Left lung (tissue), 10 donors: ENCODE results near the gene CCR7. TPM values are rescaled to one million over a fixed set of nuclear protein-coding genes. Genes with fewer than 3 reads are reported as not detected.
A peak's percentile ranks its signal among the peaks of the same experiment; 100 is the strongest.

Source experiments
- ATAC-seq: fragments of 200-7000 bp; cut with Tn5 transposase; one replicate; pipeline ENCODE4 v1.9.1; 2020; ENCODE audit warnings: moderate library complexity
- DNase-seq, 4 donors: peaks; one replicate each; pipeline ENCODE4 v3.0.0-alpha.2; 2013 to 2020
- H3K27ac ChIP-seq, 2 donors: fragments of 200-600 bp; sonication (generic) in 1 of 2; one replicate each; pipeline versions ENCODE4 v1.5.0 to v1.8.0; 2020 to 2021
- H3K27me3 ChIP-seq, 2 donors: fragments of 200-600 bp; sonication (generic) in 1 of 2; one replicate each; pipeline versions ENCODE4 v1.5.0 to v1.8.0; 2020 to 2021
- H3K36me3 ChIP-seq, 2 donors: fragments of 200-600 bp; sonication (generic) in 1 of 2; one replicate each; pipeline versions ENCODE4 v1.5.0 to v1.8.0; 2020 to 2021
- H3K4me1 ChIP-seq, 2 donors: fragments of 200-600 bp; one replicate each; pipeline ENCODE4 v1.8.0; 2021
- H3K4me3 ChIP-seq, 2 donors: fragments of 200-600 bp; sonication (generic) in 1 of 2; one replicate each; pipeline versions ENCODE4 v1.5.0 to v1.8.0; 2020 to 2021; ENCODE audit warnings: mild to moderate bottlenecking in 1 of 2
- H3K9me3 ChIP-seq, 2 donors: fragments of 200-600 bp; sonication (generic) in 1 of 2; one replicate each; pipeline versions ENCODE4 v1.5.0 to v1.8.0; 2020 to 2021
- intact Hi-C, 2 donors: fragments of 100-400 bp; cut with DNase I; formaldehyde crosslinking; loops; one replicate each; pipeline versions ENCODE4 v1.11.2 to v1.14.2; 2022
- polyA plus RNA-seq, 6 donors: library from polyadenylated mRNA; unstranded; fragments of 120-200 nt; gene quantifications; one replicate each; pipeline ENCODE4 v1.2.1, GENCODE V29; 2013; ENCODE audit not compliant: insufficient read length in 6 of 6
- total RNA-seq, 2 donors: library from RNA; stranded (reverse); fragmentation: NEBNext Ultra II Directional; extraction: Animal tissue kit (Norgen Biotek cat#: 25700); gene quantifications; one replicate each; pipeline ENCODE4 v1.2.1, GENCODE V29; 2021
- TF ChIP-seq, protein P1 (sequence below), 2 donors: fragments of 200-600 bp; sonication (generic) in 1 of 2; IDR thresholded peaks; one replicate each; pipeline versions ENCODE4 v1.5.0 to v1.8.0; 2021; ENCODE audit warnings: antibody characterized with exemption in 2 of 2
- donor health status: DM: no; HTN: yes; CAD: no.
- donor health status: DM: no; HTN: no; CAD: no.

Gene CCR7
- total and polyA plus RNA-seq, 8 donors, result 0.35 to 1.6 (median 0.79) TPM

DNA sequence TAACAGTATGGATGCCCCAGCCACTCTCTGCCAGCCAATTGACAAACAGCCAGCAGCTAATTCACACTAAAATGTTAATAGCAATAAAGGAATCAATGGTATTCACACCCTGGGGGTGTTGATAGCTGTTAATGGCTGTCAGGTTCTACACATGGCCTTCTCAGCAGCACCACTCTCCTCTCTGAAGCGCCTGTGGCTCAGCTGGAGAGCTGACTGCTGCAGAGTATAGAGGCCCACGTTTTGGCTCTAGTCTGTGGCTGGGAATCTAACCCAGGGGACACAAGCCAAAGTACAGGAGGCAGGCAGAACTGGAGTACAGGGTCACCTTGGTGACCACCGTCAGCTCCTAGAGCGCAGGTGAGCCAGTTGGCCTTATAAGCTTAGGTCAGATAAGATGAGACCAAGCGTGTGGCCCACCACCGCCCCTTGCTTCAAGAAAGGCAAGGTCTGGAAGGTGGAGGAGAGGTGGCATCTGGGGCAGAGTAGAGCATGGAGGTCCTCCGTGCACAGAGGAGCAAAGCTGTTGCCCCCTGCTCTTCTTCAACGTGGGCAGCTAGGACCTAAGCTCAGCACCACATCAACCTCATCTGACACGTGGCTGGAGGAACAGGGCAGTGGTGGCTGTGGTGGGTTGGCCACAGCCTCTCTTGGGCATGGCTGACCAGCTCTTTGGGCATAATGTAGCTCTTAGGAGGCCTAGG, 25.4 kb downstream of the CCR7 start:
- Histone ChIP-seq H3K27ac (peak overlapping the region in 1 of 2 donors; percentile 80), H3K4me1 (peaks cover 37 to 65% of the 10 kb centered on the region in 2 donors)

DNA sequence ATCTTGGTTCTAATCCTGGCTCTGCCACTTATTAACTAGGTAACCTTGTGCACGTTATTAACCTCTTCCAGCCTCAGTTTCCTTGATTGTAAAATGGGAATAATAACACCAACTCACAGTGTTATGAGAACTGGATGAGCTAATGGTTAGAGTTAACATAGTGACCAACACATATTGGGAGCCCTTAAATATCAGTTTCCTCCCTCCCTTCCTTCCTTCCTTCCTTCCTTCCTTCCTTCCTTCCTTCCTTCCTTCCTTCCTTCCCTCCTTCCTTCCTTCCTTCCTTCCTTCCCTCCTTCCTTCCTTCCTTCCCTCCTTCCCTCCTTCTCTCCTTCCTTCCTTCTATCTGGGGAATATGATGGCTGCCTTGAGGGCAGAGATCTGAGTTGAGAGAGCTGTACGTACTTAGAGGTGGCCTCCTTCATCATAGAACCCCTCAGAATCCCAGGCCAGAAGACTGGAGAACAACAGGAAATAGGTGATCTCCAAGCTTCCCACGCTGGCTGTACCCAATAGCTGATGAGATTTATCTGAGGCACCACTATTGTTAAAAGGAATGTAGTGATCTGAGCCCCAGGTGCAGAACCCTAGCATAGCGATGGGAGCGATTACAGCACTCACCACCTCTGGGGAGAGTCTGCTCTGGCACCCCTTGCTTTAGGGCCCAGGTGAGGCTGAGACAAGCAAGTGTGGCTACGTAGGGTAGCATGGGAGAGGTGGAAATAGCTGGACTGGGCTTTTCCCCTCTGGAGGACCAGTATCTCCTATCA, 26.2 kb downstream of the CCR7 start:
- ATAC-seq (no peak), DNase-seq (no peak)
- TF ChIP-seq, protein P1, sequence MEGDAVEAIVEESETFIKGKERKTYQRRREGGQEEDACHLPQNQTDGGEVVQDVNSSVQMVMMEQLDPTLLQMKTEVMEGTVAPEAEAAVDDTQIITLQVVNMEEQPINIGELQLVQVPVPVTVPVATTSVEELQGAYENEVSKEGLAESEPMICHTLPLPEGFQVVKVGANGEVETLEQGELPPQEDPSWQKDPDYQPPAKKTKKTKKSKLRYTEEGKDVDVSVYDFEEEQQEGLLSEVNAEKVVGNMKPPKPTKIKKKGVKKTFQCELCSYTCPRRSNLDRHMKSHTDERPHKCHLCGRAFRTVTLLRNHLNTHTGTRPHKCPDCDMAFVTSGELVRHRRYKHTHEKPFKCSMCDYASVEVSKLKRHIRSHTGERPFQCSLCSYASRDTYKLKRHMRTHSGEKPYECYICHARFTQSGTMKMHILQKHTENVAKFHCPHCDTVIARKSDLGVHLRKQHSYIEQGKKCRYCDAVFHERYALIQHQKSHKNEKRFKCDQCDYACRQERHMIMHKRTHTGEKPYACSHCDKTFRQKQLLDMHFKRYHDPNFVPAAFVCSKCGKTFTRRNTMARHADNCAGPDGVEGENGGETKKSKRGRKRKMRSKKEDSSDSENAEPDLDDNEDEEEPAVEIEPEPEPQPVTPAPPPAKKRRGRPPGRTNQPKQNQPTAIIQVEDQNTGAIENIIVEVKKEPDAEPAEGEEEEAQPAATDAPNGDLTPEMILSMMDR (IDR thresholded peaks at IDR 0.05), result no peak
- Histone ChIP-seq H3K36me3 (no peaks in the 10 kb centered on the region), H3K4me1 (peaks cover 38 to 67% of the 10 kb centered on the region in 2 donors), H3K4me3 (no peak overlapping the region), H3K27me3 (no peaks in the 10 kb centered on the region), H3K27ac (peak overlapping the region; percentile 80 to 86), H3K9me3 (no peaks in the 10 kb centered on the region)
- intact Hi-C loops, result no loop called here

More for the DNA sequence above, 25.4 kb downstream of the CCR7 start:
- H3K9me3 ChIP-seq, result no peaks in the 10 kb centered on the region
- no peaks in the 10 kb centered on the region for H3K36me3 ChIP-seq
- TF ChIP-seq, protein P1 (IDR thresholded peaks at IDR 0.05), result no peak
- DNase-seq (no peak), ATAC-seq (no peak)
- H3K4me3 ChIP-seq, result no peak overlapping the region
- intact Hi-C loops, result no loop called here
- no peaks in the 10 kb centered on the region for H3K27me3 ChIP-seq

DNA sequence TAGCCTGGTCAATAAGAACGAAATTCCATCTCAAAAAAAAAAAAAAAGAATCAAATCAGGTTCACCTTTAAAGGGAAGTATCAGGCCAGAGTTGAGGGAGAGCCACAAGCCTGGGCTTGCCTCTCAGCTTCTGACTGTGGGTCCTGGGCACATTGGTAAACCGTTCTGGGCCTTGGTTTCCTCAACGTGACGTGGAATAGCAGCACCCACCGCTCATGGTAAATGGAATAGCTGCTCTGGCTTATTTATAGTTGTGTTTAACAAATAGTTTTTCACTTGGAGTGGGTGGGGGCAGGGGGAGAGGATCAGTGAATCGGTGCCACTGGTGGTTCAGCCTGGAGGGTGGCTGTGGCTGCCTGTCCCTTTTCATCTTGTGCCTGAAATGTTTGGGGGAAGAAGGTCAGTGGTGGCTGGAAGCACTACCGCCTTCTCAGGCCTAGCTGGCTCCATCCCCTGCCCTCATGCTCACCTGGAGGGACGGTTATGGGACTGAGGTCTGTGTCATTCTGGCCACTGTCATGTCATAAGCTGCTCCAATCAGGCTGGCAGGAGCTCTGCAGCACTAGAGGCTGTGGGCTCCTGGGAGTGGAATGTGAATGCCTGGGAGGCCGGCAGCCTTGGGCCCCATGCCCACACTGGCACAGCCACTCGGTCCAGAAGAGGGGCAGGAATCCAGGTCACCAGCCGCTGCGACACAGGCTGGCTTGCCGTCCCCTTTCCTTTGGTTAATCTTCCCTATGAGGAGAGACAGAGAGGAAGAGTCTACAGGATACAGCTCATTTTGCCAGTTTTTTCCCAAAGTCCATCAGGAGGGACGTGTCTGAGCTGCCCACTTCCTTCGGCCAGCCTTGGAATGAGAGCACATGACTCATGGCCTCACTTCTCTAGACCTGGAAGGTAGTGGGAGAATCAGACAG, 27.0 kb downstream of the CCR7 start:
- peak; percentile 52 for ATAC-seq
- Histone ChIP-seq H3K9me3 (no peaks in the 10 kb centered on the region), H3K27ac (peak overlapping the region; percentile 76 to 86), H3K4me1 (peaks cover 44 to 74% of the 10 kb centered on the region in 2 donors), H3K27me3 (no peaks in the 10 kb centered on the region), H3K4me3 (no peak overlapping the region), H3K36me3 (no peaks in the 10 kb centered on the region)
- peak in 1 of 4 donors; percentile 70 for DNase-seq
- TF ChIP-seq, protein P1 (IDR thresholded peaks at IDR 0.05), result no peak
- intact Hi-C loops, result no loop called here

DNA sequence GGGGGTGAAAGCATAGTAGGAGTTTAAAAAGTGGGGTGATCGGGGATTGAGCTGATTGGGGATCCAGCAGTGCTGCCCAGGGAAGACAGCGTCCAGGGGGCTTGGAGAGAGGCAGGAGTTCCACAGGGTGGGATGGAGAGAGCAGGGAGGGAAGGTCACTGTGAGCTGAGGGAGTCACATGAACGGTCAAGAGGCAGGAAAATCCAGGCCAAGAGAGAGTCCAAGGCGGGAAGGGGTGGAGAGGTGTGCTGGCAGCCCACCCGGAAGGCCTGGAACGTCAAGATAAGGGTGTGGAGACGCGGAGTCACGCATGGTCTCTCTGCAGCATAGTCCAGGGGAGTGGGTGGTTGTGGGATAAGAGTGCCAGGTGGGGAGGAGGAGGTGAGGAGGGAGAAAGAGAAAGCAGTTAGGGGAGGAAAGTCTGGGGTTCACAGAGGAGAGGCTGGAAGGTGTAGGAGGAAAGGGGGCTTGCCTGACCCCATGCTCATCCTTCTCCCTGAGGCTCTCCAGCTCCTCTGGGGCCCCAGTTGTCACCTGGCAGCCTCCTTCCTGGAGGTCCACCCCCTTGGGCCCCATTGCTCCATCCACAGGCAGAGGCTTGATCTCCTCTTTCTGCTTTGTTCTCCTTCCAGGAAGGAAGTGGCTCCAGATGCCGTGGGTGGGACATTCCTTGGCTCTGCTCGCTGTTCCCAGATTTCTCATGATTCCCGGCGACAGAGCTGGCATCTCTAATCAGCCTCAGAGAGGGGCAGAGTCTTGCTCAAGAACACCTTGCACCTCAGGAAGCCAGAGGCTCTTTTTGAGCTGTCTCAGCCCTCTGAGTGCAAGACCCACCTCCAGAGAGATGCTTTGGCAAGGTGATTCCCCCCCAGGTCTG, 28.7 kb downstream of the CCR7 start:
- H3K4me3 ChIP-seq, result no peak overlapping the region

More for the DNA sequence above, 28.7 kb downstream of the CCR7 start:
- DNase-seq (peak in 1 of 4 donors; percentile 58), ATAC-seq (peak; percentile 6)
- intact Hi-C loops, result no loop called here
- no peaks in the 10 kb centered on the region for H3K9me3 ChIP-seq
- H3K36me3 ChIP-seq, result no peaks in the 10 kb centered on the region
- TF ChIP-seq, protein P1 (IDR thresholded peaks at IDR 0.05), result no peak
- H3K27ac ChIP-seq, result peak overlapping the region; percentile 76 to 86
- no peaks in the 10 kb centered on the region for H3K27me3 ChIP-seq
- peaks cover 38 to 73% of the 10 kb centered on the region in 2 donors for H3K4me1 ChIP-seq
